Measurements from ENCODE around the gene RNF208.
A peak's percentile ranks its signal among the peaks of the same experiment; 100 is the strongest.

RNF208 gene

GRCh38 chr9:137240318-137240840 lies 18.3 kb upstream of the RNF208 start (continued):
- no peak for TF ChIP-seq ZNF26 (tag by site-specific recombination; IDR thresholded peaks at IDR 0.05)
- no peak for TF ChIP-seq ZNF184 (tag by site-specific recombination; IDR thresholded peaks at IDR 0.05)
- TF ChIP-seq BCL11B (tag by site-specific recombination; IDR thresholded peaks at IDR 0.05; ENCODE audit: low read depth): peak; percentile 70; the same call in 1 of the 2 replicates
- TF ChIP-seq ZBTB8A (tag by site-specific recombination; IDR thresholded peaks at IDR 0.05): peak; percentile 98
- peak; percentile 99 for TF ChIP-seq ZNF785 (tag by site-specific recombination; IDR thresholded peaks at IDR 0.05)
- peak; percentile 46; the same call in 1 of the 2 replicates for TF ChIP-seq MEIS1 (CRISPR knock-in tag; IDR thresholded peaks at IDR 0.05; ENCODE audit: borderline replicate concordance)
- peak; percentile 97 for TF ChIP-seq ZEB2 (tag by site-specific recombination; IDR thresholded peaks at IDR 0.05)
- TF ChIP-seq KLF17 (tag by site-specific recombination; IDR thresholded peaks at IDR 0.05): peak; percentile 96
- no peak for TF ChIP-seq ZNF350 (tag by site-specific recombination; IDR thresholded peaks at IDR 0.05)
- TF ChIP-seq ZNF223 (tag by site-specific recombination; IDR thresholded peaks at IDR 0.05): no peak
- TF ChIP-seq ZNF404 (tag by site-specific recombination; IDR thresholded peaks at IDR 0.05): no peak
- peak; percentile 74 for TF ChIP-seq ZBTB48 (tag by site-specific recombination; IDR thresholded peaks at IDR 0.05)
- TF ChIP-seq ZNF214 (tag by site-specific recombination; IDR thresholded peaks at IDR 0.05; ENCODE audit: borderline replicate concordance): no peak
- no peak; the same call in 1 of the 2 replicates for TF ChIP-seq ZNF501 (tag by site-specific recombination; IDR thresholded peaks at IDR 0.05)
- TF ChIP-seq YY1 (tag by site-specific recombination; IDR thresholded peaks at IDR 0.05): 0 out of 2 replicates have a peak, but pooled peaks have one; percentile 24
- TF ChIP-seq ZNF148 (tag by site-specific recombination; IDR thresholded peaks at IDR 0.05; ENCODE audit: borderline replicate concordance): no peak
- no peak for TF ChIP-seq HOXA7 (CRISPR knock-in tag; IDR thresholded peaks at IDR 0.05; ENCODE audit: borderline replicate concordance)
- peak; percentile 57 for TF ChIP-seq ZBTB11 (tag by site-specific recombination; conservative IDR thresholded peaks at IDR 0.05; ENCODE audit: low read depth)
- no peak for TF ChIP-seq PRDM6 (tag by site-specific recombination; IDR thresholded peaks at IDR 0.05)
- TF ChIP-seq ZNF10 (tag by site-specific recombination; IDR thresholded peaks at IDR 0.05): peak; percentile 69
- peak; percentile 93 for TF ChIP-seq ZNF335 (tag by site-specific recombination; conservative IDR thresholded peaks at IDR 0.05)
- no peak for TF ChIP-seq TRIM28 (IDR thresholded peaks at IDR 0.05; ENCODE audit: borderline replicate concordance, low read length)
- no peak for TF ChIP-seq ZNF704 (tag by site-specific recombination; IDR thresholded peaks at IDR 0.05)
- TF ChIP-seq MYNN (tag by site-specific recombination; IDR thresholded peaks at IDR 0.05; ENCODE audit: borderline replicate concordance): no peak; the same call in 1 of the 2 replicates
- TF ChIP-seq TCF7L2 (IDR thresholded peaks at IDR 0.05; ENCODE audit: borderline replicate concordance, low read depth, low read length): no peak
- no peak for TF ChIP-seq ZNF416 (tag by site-specific recombination; IDR thresholded peaks at IDR 0.05)
- TF ChIP-seq ZNF112 (tag by site-specific recombination; IDR thresholded peaks at IDR 0.05): no peak
- peak; percentile 12; the same call in 1 of the 2 replicates for TF ChIP-seq FEZF1 (tag by site-specific recombination; IDR thresholded peaks at IDR 0.05)

Measured in HEK293 (cell line).